Measurements from ENCODE around the gene XDH. TPM values are rescaled to one million over a fixed set of nuclear protein-coding genes. Genes with fewer than 3 reads are reported as not detected.

XDH gene
- total RNA-seq, 1 donor from 2014 or later: 39.7 TPM

GRCh38 chr2:31327505-31327904, 87.0 kb downstream of the XDH start:
- no peak for ATAC-seq

GRCh38 chr2:31324016-31324633, 90.4 kb downstream of the XDH start:
- ATAC-seq: peak; percentile 65

- ATAC-seq: no peak
Measured at GRCh38 chr2:31322371-31322770, 92.2 kb downstream of the XDH start.

GRCh38 chr2:31319406-31320175, 95.0 kb downstream of the XDH start:
- peak; percentile 46 for ATAC-seq

- ATAC-seq: no peak
Measured at GRCh38 chr2:31318361-31319336, 95.9 kb downstream of the XDH start.

GRCh38 chr2:31317396-31317795, 97.1 kb downstream of the XDH start:
- no peak for ATAC-seq

GRCh38 chr2:31314761-31315160, 99.8 kb downstream of the XDH start:
- ATAC-seq: peak; percentile 80

- ATAC-seq: peak; percentile 88
Measured at GRCh38 chr2:31312898-31313297, 101.6 kb downstream of the XDH start.

- no peak for ATAC-seq
Measured at GRCh38 chr2:31304816-31305215, 109.7 kb downstream of the XDH start.

GRCh38 chr2:31302940-31303563, 111.5 kb downstream of the XDH start:
- ATAC-seq: peak; percentile 89

GRCh38 chr2:31300309-31300708, 114.2 kb downstream of the XDH start:
- ATAC-seq: no peak

- ATAC-seq: no peak
Measured at GRCh38 chr2:31299547-31299946, 115.0 kb downstream of the XDH start.

- ATAC-seq: peak; percentile 85
Measured at GRCh38 chr2:31297751-31298150, 116.8 kb downstream of the XDH start.

- ATAC-seq: no peak
Measured at GRCh38 chr2:31296641-31297287, 117.8 kb downstream of the XDH start.

- ATAC-seq: peak; percentile 93
Measured at GRCh38 chr2:31294196-31294595, 120.3 kb downstream of the XDH start.

GRCh38 chr2:31287654-31288053, 126.9 kb downstream of the XDH start:
- ATAC-seq: no peak

GRCh38 chr2:31286961-31287550, 127.5 kb downstream of the XDH start:
- ATAC-seq: peak; percentile 25

- peak; percentile 68 for ATAC-seq
Measured at GRCh38 chr2:31286230-31286629, 128.3 kb downstream of the XDH start.
